Fibroblast of mammary gland (primary cell): ENCODE results near the gene PRICKLE2.

ENCODE experiments used
- DNase-seq: peaks from one replicate; pipeline ENCODE4 v3.0.0-alpha.2; 2010; ENCODE audit warnings: low read depth
- H3K4me3 ChIP-seq: 2 replicates; pipeline ENCODE4 v1.5.1; 2011; ENCODE audit warnings: low read depth, mild to moderate bottlenecking, low read length, moderate library complexity; ENCODE audit not compliant: control insufficient read depth
- CTCF ChIP-seq: conservative IDR thresholded peaks from 2 replicates; pipeline ENCODE4 v1.5.1; 2011; ENCODE audit warnings: low read depth, low read length, inconsistent platforms; ENCODE audit not compliant: control insufficient read depth, insufficient read depth

PRICKLE2 gene

DNA sequence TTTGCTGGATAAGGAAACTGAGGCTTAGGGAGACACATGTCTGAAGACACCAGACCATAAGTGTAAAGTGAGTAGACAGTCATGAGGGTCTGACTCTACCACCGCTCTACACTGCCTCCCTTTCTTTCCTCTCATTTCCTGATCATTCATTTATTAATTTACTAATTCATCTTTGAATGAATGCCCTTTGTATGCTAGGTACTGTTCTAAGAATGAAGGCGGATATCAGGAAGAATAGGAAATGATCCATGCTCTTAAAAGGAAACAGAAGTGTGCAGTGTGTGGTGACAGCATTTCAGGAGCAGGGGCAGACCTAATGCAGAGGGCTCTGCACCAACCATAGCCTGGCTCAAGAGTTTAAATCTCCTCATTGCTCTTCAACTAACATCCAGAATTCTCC, 170.2 kb downstream of the PRICKLE2 start:
- DNase-seq, result no peak
- no peak overlapping the region for H3K4me3 ChIP-seq
- no peak for TF ChIP-seq CTCF

DNA sequence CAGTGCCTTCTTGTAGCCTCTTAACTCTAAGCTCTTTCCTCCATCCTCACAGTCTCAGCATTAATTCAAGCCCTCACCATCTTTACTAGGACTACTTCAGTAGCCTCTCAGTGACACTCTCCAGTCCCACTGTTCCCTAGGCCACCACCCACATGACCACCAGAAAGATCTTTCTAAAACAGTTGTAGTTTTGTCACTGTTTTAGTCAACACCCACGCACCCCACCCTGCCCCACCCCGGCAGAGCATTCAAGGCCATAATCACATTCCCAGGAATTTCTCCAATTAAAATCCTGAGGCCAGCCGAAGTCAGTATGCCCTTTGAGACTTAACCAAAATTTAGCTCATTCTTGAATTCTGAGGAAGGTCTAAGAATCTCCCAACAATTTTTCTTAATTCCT, 170.8 kb downstream of the PRICKLE2 start:
- TF ChIP-seq CTCF, result no peak
- no peak overlapping the region for H3K4me3 ChIP-seq
- DNase-seq, result no peak

GRCh38 chr3:64053581-64053980, 171.7 kb downstream of the PRICKLE2 start:
- DNase-seq, result no peak
- no peak for TF ChIP-seq CTCF
- H3K4me3 ChIP-seq, result no peak overlapping the region

DNA sequence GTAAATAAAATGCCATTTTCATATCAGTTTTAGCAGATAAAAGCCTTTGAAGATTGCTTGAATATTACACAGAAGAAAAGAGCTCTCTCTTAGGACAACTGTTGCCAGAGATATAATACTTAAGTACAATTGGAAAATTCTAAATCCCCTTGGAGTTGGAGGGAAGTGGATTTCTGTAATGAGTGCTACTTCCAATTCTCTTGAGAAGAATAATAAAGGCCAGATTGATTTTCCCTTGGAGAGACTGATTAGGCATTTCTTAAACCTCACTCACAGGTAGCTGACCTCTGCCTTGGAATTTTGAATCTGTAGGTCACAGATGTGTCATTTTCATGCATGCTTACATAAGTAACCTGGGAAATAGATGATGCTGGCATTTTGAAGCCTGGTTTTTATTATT, 172.1 kb downstream of the PRICKLE2 start:
- no peak for DNase-seq
- H3K4me3 ChIP-seq, result no peak overlapping the region
- no peak for TF ChIP-seq CTCF

DNA sequence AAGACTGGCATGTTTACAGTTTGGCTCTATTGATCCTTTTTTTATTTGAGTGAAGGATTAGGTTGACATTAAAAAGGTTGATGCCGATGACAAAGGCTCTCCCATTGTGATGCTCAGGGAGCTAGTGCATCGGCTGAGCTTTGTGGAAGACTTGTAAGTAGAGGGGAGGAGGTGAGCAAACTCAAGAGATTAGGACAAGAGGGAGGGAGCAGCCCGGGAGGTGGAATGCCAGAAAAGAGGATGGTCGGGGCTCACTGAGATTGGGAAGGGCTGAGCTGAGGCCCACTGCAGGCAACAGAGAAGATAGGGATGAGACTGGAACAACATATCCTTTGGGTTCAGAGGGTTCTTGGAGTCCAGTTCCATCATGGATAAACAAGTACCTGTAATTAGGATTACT, 175.4 kb downstream of the PRICKLE2 start:
- no peak for DNase-seq
- H3K4me3 ChIP-seq, result no peak overlapping the region
- no peak for TF ChIP-seq CTCF

- DNase-seq, result peak; percentile 86
- TF ChIP-seq CTCF, result no peak
- no peak overlapping the region for H3K4me3 ChIP-seq
Measured at GRCh38 chr3:64049136-64049535, 176.1 kb downstream of the PRICKLE2 start.

- no peak for TF ChIP-seq CTCF
- DNase-seq, result peak; percentile 59
- H3K4me3 ChIP-seq, result no peak overlapping the region
Measured at GRCh38 chr3:64048631-64049061, 176.6 kb downstream of the PRICKLE2 start.
